HS-27A (cell line): ENCODE data around the gene GRAMD1C.

ENCODE experiments used
- DNase-seq: peaks from one replicate; pipeline ENCODE4 v3.0.0-alpha.2; 2012; ENCODE audit warnings: low read depth, missing footprints

Gene GRAMD1C

GRCh38 chr3:113952921-113953320, 114.3 kb downstream of the GRAMD1C start:
- no peak for DNase-seq

DNA sequence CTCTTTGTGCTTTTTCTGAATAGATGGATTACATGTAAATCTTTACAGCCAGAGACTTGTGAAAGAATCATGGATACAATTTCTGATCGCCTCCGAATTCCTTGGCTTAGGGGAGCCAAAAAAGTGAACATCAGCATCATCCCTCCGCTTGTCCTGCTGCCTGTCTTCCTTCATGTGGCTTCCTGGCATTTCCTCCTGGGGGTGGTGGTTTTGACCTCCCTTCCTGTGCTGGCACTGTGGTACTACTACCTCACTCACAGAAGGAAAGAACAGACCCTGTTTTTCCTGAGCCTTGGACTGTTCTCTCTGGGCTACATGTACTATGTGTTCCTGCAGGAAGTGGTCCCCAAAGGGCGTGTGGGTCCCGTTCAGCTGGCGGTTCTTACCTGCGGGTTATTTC, 115.1 kb downstream of the GRAMD1C start:
- DNase-seq, result no peak

GRCh38 chr3:113954091-113954685, 115.6 kb downstream of the GRAMD1C start:
- DNase-seq, result no peak

GRCh38 chr3:113963879-113964278, 125.3 kb downstream of the GRAMD1C start:
- no peak for DNase-seq

- no peak for DNase-seq
Measured at GRCh38 chr3:113966172-113966571, 127.6 kb downstream of the GRAMD1C start.

- DNase-seq, result no peak
Measured at GRCh38 chr3:113968986-113969385, 130.4 kb downstream of the GRAMD1C start.

DNA sequence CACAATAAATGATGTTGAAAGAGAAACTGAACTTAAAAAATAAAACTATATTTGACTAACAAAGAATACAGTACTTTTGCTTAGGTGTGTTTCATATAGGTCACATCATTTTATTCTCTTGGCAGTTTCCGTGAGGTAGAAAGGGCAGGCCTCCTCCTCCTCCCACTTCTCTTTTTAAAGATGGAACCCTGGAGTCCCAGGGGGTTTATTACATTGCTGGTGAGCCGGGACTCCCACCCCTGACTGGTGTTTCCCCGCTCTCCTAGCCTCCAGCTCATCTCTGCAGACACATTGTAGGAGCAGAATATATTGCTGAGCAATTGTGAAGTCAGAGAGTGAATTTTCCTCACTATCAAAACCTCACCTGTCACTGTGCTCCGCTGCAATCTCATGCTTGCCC, 139.2 kb downstream of the GRAMD1C start:
- no peak for DNase-seq

DNA sequence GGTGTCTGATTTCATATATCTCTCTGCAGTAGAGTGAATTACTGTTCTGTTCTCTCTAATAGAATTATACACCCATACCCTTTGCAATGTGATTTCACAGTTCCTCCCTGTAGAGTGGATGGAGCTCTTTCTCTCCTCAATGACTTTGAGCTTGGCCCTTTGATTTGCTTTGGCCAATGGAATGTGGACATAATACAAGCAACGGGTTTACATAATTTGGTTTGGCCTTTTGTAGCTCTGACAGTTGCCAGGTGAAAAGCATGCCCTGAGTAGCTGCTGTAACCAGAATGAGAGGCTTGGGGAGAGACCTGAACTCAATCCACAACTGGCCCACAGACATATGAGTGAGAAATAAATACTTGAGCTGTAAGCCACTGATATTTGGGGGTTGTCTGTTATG, 141.3 kb downstream of the GRAMD1C start:
- DNase-seq, result no peak

DNA sequence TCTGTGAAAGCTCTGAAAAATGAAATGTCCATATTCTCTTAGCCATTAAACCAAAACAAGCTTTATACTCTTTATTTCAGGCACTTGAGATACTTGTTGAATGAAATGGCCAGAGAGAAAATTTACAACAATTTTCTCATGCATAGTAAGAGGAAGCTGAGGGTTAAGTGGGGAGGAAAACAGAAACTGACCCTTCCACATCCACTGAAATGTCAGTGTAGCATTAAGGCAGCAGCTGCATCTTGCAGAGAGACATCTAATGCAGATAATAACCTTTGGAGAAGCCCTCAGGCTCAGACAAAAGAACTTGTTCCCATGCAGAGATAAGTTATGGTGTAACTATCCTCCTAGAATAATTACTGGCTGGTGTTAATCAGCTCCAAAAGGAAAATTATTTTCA, 143.2 kb downstream of the GRAMD1C start:
- no peak for DNase-seq

DNA sequence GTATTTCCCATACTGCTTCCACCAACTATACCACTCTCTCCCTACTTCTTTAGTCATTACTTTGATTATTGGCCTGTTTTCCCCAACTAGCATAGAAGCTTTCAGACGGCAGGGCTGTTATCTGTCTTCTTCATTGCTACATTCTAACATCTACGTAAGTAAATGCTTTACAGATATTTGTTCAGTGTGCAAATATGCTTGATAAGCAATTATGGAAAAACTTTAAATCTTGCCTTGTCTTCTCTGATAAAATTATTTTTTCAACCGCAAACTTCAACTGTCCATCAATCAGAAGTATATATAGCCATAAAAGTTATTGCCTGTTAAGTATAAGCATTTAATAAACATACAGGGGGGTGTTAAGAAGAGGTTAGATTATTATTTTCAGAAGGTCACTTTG, 145.0 kb downstream of the GRAMD1C start:
- DNase-seq, result no peak

GRCh38 chr3:113985541-113985940, 147.0 kb downstream of the GRAMD1C start:
- no peak for DNase-seq
